SJSA1 (cell line): ENCODE data around the gene INIP. TPM values are rescaled to one million over a fixed set of nuclear protein-coding genes. Genes with fewer than 3 reads are reported as not detected.

Experiments
- total RNA-seq: library from RNA; depleted of rRNA; stranded (reverse); fragments of >200 nt; shearing (Covaris generic); gene quantifications from 2 replicates; pipeline ENCODE4 v1.2.3, GENCODE V29; 2014; rRNA removed

Gene INIP
- total RNA-seq, 1 experiment from 2014 or later: 31.5 TPM

Other genes with a start within 250 kb of the INIP start
- gene KIAA1958, start 231.3 kb downstream of the INIP start, total RNA-seq: 0.09 and 1.1 TPM in 2 replicates
- 6.4 and 10.2 TPM in 2 replicates for gene SNX30, start 32.6 kb upstream of the INIP start, total RNA-seq
- gene SLC46A2, start 172.8 kb upstream of the INIP start, total RNA-seq: not detected in 2 replicates